ENCODE data around the gene ASCC1.
A peak's percentile ranks its signal among the peaks of the same experiment; 100 is the strongest.

The ASCC1 gene

GRCh38 chr10:72053690-72054089 lies 162.4 kb downstream of the ASCC1 start:
- DNase-seq (ENCODE audit: low read depth in 2 of 2, low spot score in 1 of 2), result no peak

- no peak for DNase-seq (ENCODE audit: low read depth in 2 of 2, low spot score in 1 of 2)
Measured at GRCh38 chr10:72050873-72051272, 165.2 kb downstream of the ASCC1 start.

GRCh38 chr10:72049969-72050781 lies 165.9 kb downstream of the ASCC1 start:
- DNase-seq (ENCODE audit: low read depth in 2 of 2, low spot score in 1 of 2), result no peak

GRCh38 chr10:72049472-72049871 lies 166.6 kb downstream of the ASCC1 start:
- DNase-seq (ENCODE audit: low read depth in 2 of 2, low spot score in 1 of 2), result no peak

- peak; percentile 80 to 93 for DNase-seq (ENCODE audit: low read depth in 2 of 2, low spot score in 1 of 2)
Measured at GRCh38 chr10:72048450-72049124, 167.5 kb downstream of the ASCC1 start.
